B cell (primary cell): ENCODE data around the gene ADM2.

Experiments
- EZH2 ChIP-seq: IDR thresholded peaks from 2 replicates; pipeline ENCODE4 v1.6.1; 2012; ENCODE audit warnings: borderline replicate concordance, low read depth, mild to moderate bottlenecking, moderate library complexity, low read length; ENCODE audit not compliant: insufficient read depth, poor library complexity, severe bottlenecking
- TF ChIP-seq, protein P1 (sequence below): fragments of 200-600 bp; IDR thresholded peaks from one replicate; pipeline ENCODE4 v1.8.0; 2022; ENCODE audit warnings: antibody characterized with exemption, mild to moderate bottlenecking

DNA sequence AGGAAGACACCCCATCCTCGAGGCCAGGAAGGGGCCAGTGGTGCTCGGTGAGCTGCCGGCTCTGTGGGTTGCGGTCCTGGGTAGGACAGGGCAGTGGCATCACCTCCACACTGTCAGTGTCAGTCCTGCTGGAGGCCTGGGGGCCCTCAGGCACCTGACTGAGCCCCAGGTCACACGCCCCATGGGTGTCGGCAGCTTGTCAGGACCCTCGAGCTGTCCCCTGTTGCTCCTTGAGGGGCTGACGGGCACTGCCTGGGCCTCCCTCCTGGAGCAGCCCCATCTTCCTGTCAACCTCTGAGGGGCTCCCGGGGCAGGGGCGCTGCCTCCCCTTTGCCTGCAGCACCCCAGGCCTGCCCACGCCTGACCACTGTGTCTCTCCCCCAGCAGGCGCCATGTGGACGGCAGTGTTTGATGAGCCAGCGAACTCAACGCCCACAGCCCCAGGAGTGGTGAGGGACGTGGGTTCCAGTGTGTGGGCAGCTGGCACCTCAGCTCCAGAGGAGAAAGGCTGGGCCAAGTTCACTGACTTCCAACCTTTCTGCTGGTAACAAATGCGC lies 42.0 kb upstream of the ADM2 start:
- TF ChIP-seq, protein P1, sequence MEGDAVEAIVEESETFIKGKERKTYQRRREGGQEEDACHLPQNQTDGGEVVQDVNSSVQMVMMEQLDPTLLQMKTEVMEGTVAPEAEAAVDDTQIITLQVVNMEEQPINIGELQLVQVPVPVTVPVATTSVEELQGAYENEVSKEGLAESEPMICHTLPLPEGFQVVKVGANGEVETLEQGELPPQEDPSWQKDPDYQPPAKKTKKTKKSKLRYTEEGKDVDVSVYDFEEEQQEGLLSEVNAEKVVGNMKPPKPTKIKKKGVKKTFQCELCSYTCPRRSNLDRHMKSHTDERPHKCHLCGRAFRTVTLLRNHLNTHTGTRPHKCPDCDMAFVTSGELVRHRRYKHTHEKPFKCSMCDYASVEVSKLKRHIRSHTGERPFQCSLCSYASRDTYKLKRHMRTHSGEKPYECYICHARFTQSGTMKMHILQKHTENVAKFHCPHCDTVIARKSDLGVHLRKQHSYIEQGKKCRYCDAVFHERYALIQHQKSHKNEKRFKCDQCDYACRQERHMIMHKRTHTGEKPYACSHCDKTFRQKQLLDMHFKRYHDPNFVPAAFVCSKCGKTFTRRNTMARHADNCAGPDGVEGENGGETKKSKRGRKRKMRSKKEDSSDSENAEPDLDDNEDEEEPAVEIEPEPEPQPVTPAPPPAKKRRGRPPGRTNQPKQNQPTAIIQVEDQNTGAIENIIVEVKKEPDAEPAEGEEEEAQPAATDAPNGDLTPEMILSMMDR = no peak
- TF ChIP-seq EZH2 = no peak
